HG03097 (cell line): ENCODE data around the gene DNAH10.
"Not testable (repeated sequence)": the region's sequence is repeated elsewhere in the genome, so short reads cannot be mapped to it uniquely, and the experiment has no call there.

Experiments used
- ATAC-seq: cut with Tn5 transposase; IDR thresholded peaks from one replicate; pipeline ENCODE4 v1.9.1; 2021; ENCODE audit not compliant: unreplicated experiment, low FRiP score

Gene DNAH10

GRCh38 chr12:123903301-123904065 lies 141.4 kb downstream of the DNAH10 start:
- ATAC-seq = no peak

DNA sequence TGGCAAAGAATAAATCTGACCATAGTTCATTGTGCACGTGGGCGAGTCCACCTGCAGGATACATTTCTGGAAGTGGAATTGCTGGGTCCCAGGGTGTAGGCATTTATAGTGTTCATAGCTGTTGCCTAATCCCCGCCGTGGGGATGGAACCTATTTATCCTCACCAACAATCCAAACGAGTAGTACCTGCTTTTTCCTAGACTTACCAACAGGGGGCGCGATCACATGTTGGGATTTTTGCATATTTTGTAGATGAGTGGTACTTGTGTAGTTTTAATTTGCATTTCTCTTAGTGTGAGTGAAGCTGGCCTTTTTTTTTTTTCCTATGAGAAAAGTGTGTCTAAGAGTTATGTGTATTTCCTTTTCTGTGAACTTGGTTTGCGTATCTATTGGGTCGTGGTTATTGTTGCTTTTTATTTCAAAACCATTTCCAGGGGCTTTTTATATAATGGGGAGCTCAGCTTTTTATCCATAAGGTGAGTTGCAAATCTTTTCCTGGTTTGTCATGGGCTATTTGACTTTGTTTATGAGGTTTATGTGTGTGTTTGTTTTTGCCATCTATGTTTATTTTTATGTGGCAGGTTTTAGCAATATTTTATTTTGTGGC lies 143.3 kb downstream of the DNAH10 start:
- no peak for ATAC-seq

DNA sequence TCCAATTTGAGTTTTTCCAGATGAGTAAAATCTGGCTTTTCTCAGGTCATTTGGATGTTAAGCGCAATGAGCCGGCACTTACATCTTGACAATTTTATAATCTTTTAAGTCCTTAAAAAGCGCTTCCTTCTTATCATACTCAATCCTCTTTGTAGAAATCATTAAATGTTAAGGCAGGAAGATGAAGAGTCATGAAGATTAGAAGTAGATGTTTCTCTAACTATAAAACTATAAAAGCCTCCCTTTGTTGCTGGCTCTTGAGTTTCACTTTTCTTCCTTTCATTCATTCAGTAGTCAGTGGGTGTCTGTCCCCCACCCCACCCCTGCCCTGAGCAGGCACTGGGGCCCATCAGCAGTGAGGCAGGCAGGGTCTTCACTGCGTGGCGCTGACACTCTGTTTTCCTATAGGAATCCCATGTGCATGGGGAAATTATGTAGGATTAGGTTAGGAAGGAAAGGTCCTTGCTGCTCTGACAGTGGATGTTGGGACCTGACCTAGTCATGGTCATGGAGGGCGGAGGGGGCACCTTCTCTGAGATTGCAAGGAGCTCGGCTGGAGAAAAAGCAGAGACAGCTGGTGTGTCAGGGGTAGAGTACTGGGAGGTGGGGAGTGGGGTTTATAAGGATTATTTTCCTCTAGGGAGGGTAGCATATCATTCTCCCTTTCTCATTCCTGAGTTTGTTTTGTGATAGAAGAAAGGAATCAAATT lies 144.8 kb downstream of the DNAH10 start:
- no peak for ATAC-seq

GRCh38 chr12:123907726-123908476 lies 145.8 kb downstream of the DNAH10 start:
- no peak for ATAC-seq

DNA sequence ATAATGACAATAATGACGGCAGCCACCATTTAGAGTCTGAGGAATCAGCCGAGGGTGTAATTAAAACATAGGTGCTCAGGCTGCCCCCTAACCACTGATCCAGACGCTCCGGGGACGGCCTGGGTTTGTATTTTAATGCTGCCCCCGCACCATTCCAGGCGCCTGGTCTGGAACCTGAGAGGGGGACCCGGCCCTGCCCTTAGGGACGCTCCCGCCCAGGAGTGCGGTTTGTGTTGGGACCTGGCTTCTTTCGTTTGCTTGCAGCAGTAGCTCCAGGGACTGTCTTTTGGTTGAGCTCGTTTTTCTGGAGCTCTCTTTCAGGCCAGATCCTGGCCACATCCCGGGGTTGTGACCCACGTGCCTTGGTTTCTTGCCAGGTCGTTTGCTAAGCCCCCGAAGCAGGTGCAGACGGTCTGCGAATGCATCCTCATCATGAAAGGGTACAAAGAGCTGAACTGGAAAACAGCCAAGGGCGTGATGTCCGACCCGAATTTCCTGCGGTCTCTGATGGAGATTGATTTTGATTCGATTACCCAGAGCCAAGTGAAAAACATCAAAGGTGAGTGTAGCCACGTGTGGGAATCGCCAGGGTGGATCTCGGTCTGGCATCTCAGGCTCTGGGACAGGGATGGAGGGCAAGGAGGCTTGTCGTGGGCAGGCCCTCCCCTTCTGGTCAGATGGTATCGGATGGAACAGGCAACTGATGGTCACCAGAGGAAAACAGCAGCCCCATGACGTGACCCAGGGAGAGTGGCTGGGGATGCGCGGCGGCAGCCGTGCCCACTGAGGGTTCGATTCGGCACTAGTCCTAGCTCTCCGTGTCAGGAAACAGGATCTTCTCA lies 147.0 kb downstream of the DNAH10 start:
- no peak for ATAC-seq

GRCh38 chr12:123910057-123910456 lies 148.0 kb downstream of the DNAH10 start:
- ATAC-seq = no peak

- no peak for ATAC-seq
These were observed 148.7 kb downstream of the DNAH10 start for GRCh38 chr12:123910761-123911193.

DNA sequence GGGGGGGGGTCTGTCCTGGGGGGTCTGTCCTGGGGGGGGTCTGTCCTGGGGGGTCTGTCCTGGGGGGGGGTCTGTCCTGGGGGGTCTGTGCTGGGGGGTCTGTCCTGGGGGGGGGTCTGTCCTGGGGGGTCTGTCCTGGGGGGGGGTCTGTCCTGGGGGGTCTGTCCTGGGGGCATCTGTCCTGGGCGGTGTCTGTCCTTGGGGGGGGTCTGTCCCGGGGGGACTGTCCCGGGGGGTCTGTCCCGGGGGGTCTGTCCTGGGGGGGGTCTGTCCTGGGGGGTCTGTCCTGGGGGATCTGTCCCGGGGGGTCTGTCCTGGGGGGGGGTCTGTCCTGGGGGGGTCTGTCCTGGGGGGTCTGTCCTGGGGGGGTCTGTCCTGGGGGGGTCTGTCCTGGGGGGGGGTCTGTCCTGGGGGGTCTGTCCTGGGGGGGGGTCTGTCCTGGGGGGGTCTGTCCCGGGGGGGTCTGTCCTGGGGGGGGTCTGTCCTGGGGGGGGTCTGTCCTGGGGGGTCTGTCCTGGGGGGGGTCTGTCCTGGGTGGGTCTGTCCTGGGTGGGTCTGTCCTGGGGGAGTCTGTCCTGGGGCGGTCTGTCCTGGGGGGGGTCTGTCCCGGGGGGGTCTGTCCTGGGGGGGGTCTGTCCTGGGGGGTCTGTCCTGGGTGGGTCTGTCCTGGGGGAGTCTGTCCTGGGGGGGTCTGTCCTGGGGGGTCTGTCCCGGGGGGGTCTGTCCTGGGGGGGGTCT lies 149.7 kb downstream of the DNAH10 start:
- ATAC-seq = not testable (repeated sequence)

- no peak for ATAC-seq
These were observed 150.6 kb downstream of the DNAH10 start for GRCh38 chr12:123912415-123913380.

DNA sequence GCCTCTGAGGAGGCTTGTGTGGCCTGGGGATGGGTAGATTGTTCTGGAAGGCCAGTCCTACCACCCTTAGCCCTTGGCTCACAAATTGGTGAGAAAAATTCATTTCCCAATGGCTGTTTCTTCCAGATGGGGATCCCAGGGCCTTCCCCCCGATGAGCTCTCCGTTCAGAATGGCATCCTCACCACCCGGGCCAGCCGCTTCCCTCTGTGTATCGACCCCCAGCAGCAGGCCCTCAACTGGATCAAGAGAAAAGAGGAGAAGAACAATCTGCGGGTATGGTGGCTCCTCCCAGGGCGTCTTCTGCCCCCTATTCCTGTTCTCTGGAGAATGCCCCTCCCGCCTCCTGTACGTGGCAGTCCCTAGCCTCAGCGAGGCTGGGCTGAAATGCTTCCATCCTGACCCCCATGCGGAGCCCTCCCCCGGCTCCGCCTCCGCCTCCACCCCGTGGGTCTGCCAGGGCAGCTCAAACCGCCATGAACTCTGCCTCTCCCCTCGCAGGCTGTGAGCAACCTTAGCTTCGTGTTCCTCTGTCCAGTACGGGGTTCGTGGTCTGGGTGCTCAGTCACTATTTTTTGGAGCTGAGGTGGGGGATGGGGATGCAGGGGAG lies 152.7 kb downstream of the DNAH10 start:
- no peak for ATAC-seq

DNA sequence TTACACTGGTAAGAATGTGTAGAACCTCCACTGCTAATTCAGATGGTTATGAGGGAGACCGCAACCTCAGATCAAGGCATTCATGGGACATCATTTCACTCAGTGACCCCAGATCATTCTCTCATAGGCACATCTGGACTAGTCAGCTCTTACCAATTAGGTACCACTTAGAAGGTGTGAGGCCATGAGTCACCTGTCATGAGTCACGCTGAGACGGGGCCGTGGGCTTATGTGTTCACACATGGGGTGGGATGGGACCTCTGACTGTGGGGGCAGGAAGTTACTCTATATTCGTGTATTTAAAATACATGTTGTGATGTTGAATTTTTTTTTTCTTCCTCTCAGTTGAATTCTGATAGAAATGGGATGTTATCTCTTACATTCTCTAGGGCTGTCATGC lies 154.6 kb downstream of the DNAH10 start:
- no peak for ATAC-seq

DNA sequence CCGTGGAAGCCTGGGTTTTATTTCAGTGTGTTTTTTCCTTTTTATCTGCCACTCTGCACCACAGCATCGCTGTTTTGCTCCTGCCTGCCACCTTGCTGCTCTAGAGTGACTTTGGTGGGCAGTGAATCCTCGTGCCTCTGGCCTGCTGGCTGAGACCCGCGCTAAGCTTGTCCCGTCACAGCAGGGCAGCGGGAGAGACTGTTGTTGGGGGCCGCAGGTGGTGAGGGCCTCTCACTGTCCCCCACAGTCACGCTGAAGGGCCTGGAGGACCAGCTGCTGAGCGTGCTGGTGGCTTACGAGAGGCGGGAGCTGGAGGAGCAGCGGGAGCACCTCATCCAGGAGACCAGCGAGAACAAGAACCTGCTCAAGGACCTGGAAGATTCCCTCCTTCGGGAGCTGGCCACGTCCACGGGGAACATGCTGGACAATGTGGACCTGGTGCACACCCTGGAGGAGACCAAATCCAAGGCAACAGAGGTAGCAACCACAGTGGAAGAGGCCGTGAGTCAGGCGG lies 155.3 kb downstream of the DNAH10 start:
- ATAC-seq = no peak

DNA sequence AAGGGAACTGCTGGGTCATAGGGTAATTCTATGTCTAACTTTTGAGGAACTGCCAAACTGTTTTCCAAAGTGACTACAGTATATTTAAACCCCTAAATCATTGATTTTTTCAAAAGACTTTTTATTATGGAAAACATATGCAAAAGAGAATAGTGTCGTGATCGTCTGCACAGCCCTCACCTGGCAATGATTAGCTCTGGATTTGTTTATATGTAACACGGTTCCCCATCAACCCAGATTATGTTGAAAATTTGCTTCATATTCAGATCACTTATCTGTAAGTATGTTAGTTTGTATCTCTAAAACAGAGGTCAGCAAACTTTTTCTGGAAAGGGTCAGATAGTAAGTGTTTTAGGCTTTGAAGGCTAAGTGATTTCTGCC lies 157.9 kb downstream of the DNAH10 start:
- no peak for ATAC-seq

DNA sequence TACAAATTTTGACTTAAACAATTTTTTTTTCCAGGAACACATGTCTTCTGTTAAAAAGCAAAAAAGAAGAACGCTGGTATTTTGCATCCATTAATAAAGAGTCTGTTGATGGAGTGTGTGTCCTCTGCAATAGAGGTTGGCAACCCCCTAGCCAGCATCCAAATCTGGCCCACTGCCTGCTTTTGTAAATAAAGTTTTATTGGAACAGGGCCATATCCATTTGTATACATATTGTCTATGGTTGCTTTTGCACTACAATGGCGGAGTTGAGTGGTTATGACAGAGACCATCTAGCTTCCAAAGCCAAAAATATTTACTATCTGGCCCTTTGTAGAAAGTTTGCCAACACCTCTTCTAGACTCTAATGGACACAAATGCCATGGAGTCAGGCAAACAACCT lies 160.9 kb downstream of the DNAH10 start:
- no peak for ATAC-seq

DNA sequence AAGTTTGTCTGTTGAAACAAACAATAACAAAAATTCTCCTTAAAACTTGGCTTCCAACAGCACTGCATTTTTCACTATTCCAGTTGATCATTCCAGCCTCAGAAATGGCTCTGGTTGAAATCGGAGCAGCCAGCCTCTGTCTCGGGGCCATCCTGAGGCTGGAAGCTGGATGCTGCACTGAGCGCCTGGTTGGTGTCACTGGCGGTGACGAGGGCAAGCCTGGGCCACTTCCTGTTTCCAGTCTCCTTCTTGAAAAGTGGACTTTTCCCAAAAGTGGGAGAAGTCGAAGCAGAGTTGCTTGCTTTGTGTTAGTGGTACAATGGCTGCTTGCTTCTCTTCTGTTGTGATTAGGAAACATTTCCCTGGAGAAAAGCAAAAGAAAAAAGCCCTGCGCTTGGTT lies 161.8 kb downstream of the DNAH10 start:
- no peak for ATAC-seq

GRCh38 chr12:123924539-123924938 lies 162.4 kb downstream of the DNAH10 start:
- ATAC-seq = no peak

- no peak for ATAC-seq
These were observed 166.3 kb downstream of the DNAH10 start for GRCh38 chr12:123928274-123928865.
